K562 (cell line): Measurements from ENCODE around the gene PLEKHG4B.

ENCODE experiments used
- ATF1 ChIP-seq, 2 experiments: fragments of 450-650 bp in 1 of 2; IDR thresholded peaks; 2 replicates each; pipeline ENCODE4 v1.6.1; 2016; ENCODE audit warnings: missing compliant biosample characterization in 1 of 2, missing genetic modification characterization in 1 of 2
- JUNB ChIP-seq: fragments of 450-650 bp; formaldehyde crosslinking; conservative IDR thresholded peaks from 2 replicates; pipeline ENCODE4 v1.4.0; 2020; ENCODE audit warnings: mild to moderate bottlenecking
- MCM5 ChIP-seq: fragments of 450-650 bp; IDR thresholded peaks from 2 replicates; pipeline ENCODE4 v1.6.1; 2016; ENCODE audit warnings: low read depth
- NBN ChIP-seq: fragments of 450-650 bp; IDR thresholded peaks from 2 replicates; pipeline ENCODE4 v1.6.1; 2016; ENCODE audit warnings: low read depth, mild to moderate bottlenecking
- SREBF2 ChIP-seq: sonication (generic); formaldehyde crosslinking; IDR thresholded peaks from 2 replicates; pipeline ENCODE4 v1.4.0; 2020; ENCODE audit warnings: mild to moderate bottlenecking, missing genetic modification reagents
- YBX1 ChIP-seq: fragments of 450-650 bp; IDR thresholded peaks from 2 replicates; pipeline ENCODE4 v1.7.1; 2016; ENCODE audit warnings: mild to moderate bottlenecking

GRCh38 chr5:130601-131131, 38.7 kb downstream of the PLEKHG4B start:
- TF ChIP-seq NBN (no peak), YBX1 (no peak), JUNB (CRISPR knock-in tag) (no peak), MCM5 (no peak), ATF1 (CRISPR knock-in tag; IDR thresholded peaks at IDR 0.05) (no peak), ATF1 (tag; IDR thresholded peaks at IDR 0.05) (no peak), SREBF2 (no peak)
